CD4-positive, alpha-beta T cell treated with Interleukin-1 beta for 1 hour (primary cell): ENCODE results near the gene TRMT1.

Experiments
- DNase-seq, 2 donors: peaks; one replicate each; pipeline ENCODE4 v3.0.0-alpha.2; 2020 to 2022

TRMT1 gene

DNA sequence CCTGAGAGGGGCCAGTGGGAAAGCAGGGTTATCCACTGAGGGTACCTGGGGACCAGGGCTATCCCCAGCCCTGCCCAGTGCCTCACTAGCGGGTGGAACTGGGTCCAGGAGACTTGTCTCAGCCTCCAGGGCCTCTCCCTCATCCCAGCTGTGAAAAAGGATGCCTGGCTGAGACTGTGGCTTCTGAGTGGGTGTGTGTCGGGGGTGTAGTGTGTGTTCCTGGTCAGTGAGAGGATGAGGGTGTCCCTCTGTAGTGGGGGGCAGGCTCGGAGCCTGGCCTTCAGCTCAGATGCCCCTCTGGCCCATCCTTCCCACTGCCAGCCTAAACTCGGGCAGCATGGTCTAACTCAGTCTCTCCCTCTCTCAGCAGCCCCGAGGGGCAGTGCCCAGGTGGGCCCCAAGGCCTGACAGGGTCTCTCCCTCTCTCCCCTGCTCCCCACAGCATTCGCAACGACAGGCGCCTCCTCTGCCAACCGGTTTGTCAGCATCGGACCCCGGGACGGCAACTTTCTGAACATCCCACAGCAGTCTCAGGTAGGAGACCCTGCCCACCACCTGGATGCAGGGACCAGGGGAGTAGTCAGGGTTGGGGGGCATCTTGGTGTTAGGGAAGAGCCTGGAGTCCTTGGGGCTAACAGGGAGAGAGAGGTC, 26.6 kb downstream of the TRMT1 start:
- no peak for DNase-seq

GRCh38 chr19:13089139-13089856, 27.2 kb downstream of the TRMT1 start:
- DNase-seq = no peak

DNA sequence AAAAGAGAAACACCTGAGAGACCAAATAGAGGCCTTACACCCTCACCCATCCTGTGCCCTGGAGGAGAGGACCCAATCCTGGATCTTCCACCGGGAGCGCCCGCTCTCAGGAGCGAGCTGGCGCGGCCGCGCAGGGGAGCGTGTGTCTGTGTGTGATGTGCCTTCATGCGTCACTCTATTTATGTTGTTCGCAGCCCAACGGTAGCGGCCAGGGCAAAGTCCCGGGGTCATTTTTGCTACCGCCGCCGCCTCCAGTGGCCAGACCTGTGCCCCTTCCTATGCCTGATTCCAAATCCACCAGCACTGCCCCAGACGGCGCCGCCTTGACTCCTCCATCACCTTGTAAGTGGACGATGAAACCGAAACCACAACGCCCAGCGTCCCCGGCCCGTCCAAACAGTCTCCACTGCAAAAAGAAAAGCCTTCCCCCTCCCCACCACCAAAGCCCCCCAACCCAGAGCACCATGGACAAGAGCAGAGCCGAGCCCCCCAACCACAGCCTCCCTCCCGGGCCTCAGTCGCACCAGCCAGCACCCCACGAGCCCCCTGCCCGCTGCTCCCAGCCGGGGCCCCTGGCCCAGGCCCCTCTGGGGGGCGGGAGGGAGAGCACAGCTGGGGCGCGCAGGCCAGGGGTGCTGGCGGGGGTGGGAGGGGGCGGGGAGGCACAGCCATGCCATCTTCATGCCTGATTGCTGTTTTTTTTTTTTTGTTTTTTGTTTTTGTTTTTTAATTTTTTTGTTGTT, 28.6 kb downstream of the TRMT1 start:
- no peak for DNase-seq

DNA sequence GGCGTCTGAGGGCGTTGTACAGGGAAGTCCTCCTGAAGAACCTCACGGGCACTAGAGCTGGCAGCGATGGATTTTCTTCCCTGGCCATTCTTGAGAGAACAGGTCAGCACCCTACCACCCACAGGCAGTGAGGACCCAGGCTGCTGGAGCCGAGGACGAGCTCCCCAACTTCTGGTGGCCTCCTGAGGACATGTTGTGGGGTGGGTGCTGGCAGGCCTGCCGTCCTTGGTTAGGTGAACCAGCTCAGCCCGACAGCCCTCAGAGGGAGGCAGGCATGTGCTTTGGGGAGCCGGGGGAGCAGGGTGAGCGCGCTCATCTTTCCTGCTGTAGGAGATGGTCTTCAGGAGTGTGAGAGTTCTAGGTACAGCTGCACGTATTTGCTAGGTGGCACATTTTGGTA, 29.2 kb downstream of the TRMT1 start:
- DNase-seq = no peak

GRCh38 chr19:13086341-13086740, 30.2 kb downstream of the TRMT1 start:
- DNase-seq = no peak

DNA sequence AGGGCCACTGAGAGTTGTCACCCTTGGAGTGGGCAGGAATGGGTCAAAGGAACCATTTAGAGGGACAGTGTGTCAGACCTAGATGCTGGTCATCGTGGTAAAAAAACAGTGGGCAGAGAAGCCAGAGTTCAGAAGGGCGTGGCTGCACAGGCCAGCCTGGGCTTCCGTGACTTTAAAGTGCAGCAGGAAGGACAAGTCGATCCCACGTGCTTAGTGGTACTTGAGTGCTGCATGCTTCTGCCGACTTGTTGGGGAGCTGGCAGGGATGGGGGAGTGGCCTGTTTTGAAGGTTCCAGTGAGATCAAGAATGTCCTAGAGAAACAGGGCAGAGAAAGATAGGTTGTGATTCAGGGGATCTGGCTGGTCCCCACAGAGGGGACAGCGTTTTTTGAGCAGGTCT, 30.9 kb downstream of the TRMT1 start:
- no peak for DNase-seq

GRCh38 chr19:13083627-13084026, 32.9 kb downstream of the TRMT1 start:
- no peak for DNase-seq

GRCh38 chr19:13083008-13083404, 33.5 kb downstream of the TRMT1 start:
- no peak for DNase-seq

DNA sequence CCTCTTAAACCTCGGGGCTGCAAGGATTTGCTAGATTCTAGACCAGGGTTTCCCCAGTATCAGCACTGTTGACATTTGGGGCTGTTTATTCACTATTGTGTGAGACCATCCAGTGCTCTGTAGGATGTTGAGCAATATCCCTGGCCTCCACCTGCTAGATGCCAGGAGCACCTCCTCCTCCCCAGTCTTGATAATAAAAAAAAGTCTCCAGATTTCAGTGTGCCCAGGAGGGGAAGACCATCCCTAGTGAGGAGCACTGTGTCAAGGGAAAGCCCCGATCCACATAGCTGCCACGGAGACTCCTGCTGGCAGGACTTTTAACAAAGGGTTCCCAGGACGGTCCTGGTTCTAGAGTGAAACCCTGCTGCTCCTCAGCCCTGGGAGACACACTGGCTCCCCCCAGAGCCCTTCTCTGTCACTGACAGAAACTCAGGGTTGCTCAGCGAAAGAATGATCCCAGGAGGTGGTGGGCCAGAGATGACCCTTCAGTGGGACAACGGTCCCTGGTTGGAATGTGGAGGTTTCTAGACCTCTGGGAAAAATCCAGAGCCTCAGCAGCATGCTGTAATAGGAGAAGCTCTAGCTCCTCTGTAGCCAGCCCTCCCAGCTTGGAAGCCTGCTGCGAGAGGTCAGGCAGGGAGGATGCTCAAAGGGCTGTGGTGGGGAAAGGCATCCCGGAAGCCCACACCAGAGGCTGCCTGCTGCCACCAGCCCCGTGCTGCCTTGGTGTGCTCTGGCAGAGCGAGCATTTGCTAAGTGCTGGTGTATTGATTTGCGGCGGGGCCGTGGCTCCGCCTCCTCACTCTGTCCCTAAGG, 34.1 kb downstream of the TRMT1 start:
- no peak for DNase-seq

DNA sequence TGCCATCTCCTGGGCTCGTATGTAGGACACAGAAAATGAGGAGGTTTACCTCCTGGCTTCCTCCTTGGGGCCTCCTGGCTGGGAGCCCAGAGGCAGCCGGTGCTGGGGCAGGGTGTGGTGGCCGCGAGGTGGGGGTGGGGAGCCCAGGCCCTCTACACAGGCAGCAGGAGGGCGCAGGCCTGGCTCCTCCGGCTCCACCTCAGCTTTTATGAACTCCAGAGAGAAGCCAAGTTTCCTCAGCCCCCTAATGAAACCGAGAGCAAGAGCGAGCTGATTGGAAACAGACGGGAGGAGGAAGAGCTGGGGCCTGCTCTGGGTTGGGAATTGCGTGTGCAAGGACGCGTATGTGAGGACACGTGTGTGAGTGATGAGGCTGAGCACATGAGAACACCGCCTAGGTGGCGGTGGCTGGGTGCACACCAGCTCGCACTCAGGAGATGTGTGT, 37.0 kb downstream of the TRMT1 start:
- no peak for DNase-seq

GRCh38 chr19:13078897-13079541, 37.5 kb downstream of the TRMT1 start:
- DNase-seq = no peak

DNA sequence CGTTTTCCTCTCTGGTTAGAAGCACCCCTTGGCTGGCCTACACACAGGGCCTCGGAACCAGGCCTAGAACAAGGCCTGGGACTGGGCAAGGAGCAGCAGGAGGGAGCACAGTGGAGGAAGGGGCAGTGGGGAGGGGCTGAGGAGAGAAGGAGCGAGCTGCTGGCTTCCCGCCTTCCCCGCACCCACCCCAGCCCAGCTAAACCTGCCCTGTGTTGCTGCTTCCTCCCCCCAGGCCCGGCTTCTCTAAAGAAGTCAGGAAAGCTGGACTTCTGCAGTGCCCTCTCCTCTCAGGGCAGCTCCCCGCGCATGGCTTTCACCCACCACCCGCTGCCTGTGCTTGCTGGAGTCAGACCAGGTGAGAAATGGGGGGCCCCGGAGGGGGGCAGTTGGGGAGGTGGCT, 38.2 kb downstream of the TRMT1 start:
- no peak for DNase-seq

- DNase-seq = no peak
Observed at GRCh38 chr19:13077240-13077639, 39.3 kb downstream of the TRMT1 start.

- DNase-seq = no peak
Observed at GRCh38 chr19:13076787-13077186, 39.8 kb downstream of the TRMT1 start.

DNA sequence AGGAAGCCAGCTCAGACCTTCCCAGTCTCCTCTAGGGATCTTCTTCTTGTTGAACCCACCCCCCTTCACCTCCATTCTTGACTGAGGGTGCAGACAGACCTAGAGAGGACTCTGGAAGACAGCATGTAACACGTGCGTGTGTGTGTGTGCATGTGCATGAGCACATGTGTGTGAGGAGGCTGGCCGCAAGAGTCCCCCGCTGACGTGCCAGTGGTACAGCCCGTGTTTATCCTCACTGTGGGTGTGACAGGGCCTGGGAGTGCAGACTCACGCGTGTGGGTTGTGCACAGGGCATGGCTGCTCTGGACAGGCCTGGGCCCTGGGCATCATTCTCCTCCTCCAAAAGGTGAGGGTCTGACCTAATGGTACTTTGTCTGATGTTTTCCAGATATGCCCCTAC, 40.2 kb downstream of the TRMT1 start:
- no peak for DNase-seq

GRCh38 chr19:13074378-13074777, 42.2 kb downstream of the TRMT1 start:
- DNase-seq = no peak

GRCh38 chr19:13073263-13073662, 43.3 kb downstream of the TRMT1 start:
- no peak for DNase-seq

DNA sequence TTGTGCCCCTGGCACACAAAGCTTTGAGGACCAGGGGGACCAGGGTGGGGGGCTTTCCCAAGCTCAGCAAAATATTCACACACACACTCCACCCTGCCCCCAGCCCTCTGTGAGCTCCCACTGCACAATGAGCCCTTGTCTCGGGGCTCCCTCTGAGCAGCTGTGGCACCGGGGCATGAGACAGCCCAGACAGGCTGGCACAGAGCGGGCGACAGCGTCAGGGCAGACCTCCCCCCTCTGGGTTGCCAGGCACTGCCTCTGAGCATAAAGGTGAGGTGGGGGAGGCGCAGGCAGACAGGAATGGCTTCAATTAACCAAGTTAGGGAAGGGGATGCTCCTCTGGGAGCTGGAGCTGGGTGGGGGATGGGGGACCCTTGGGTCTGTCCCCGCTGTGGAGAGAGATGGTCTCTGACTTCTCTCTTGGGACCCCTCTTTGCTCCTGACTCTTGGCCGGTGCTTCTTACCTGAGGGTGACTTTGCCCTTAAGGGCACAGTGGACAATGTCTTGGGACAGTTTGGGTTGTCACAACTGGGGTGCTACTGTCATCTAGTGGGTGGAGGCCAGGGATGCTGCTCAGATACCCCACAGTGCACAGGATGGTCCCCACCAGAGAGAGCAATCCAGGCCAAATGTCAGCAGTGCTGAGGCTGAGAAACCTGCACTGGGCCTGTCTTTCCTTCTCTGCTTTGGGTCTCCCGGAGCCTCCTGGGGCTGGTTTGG, 44.2 kb downstream of the TRMT1 start:
- DNase-seq = no peak

GRCh38 chr19:13071444-13072187, 44.9 kb downstream of the TRMT1 start:
- no peak for DNase-seq

DNA sequence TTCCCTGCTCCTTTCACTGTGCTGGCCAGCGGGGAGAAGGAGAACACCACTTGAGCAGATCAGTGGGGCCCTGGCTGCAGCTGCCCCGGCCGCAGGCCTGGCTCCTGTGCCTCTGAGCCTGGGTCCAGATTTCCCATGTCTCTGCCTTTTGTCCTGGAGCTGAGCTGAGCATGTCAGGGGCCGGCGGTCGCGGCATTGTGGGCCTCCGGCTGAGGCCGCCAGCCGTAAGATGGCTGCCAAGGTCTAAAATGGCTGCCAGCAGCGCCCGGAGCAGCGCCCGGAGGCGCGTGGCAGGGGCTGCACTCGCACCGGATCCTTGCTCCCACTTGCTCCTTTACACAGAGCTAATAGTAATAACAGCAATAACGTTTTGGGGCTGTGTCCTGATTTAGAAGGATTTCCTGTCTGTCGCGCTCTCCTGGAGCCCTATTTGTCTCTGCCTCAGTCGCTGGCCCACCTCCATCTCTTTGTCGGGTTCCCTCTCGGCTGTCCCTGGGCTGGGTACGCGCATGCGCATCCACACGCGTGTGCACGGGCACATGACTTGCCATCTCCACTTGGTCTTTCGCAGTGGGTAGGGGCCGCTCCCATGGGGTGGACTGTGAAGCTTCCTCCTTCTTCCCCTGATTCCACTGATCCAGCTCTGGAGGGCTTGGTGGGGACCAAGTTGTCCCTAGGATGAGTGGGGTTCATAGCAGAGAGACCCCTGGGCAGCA, 46.0 kb downstream of the TRMT1 start:
- DNase-seq = no peak
